Liver (tissue), 9 donors: ENCODE data around the gene CFP. TPM values are rescaled to one million over a fixed set of nuclear protein-coding genes. Genes with fewer than 3 reads are reported as not detected.

Source experiments
- DNase-seq: peaks from one replicate; pipeline ENCODE4 v3.0.0-alpha.2; 2017; ENCODE audit warnings: low spot score
- H3K27ac ChIP-seq, 2 donors: one replicate each; pipeline ENCODE4 v1.7.0; 2013; ENCODE audit warnings: inconsistent platforms in 2 of 2, low read length in 2 of 2, control low read depth in 1 of 2, low read depth in 1 of 2, mild to moderate bottlenecking in 1 of 2
- H3K27me3 ChIP-seq, 4 donors: one replicate each; pipeline versions ENCODE4 v1.6.1 to v1.7.0; 2013; ENCODE audit warnings: low read length in 3 of 4, inconsistent platforms in 1 of 4, mild to moderate bottlenecking in 1 of 4, moderate library complexity in 1 of 4; ENCODE audit not compliant: control insufficient read depth in 4 of 4, insufficient read depth in 4 of 4
- H3K36me3 ChIP-seq, 4 donors: one replicate each; pipeline versions ENCODE4 v1.6.1 to v1.7.0; 2013; ENCODE audit warnings: low read length in 3 of 4, mild to moderate bottlenecking in 3 of 4, low read depth in 1 of 4, moderate library complexity in 1 of 4; ENCODE audit not compliant: control insufficient read depth in 4 of 4, insufficient read depth in 3 of 4
- H3K4me1 ChIP-seq, 4 donors: one replicate each; pipeline versions ENCODE4 v1.6.1 to v1.7.0; 2013; ENCODE audit warnings: low read length in 3 of 4, mild to moderate bottlenecking in 3 of 4, moderate library complexity in 1 of 4; ENCODE audit not compliant: control insufficient read depth in 4 of 4, insufficient read depth in 4 of 4
- H3K4me3 ChIP-seq, 3 donors: one replicate each; pipeline versions ENCODE4 v1.6.1 to v1.7.0; 2013; ENCODE audit warnings: low read length in 3 of 3, control low read depth in 1 of 3, low read depth in 1 of 3, mild to moderate bottlenecking in 1 of 3
- H3K9ac ChIP-seq, 2 donors: one replicate each; pipeline ENCODE4 v1.7.0; 2013; ENCODE audit warnings: low read length in 2 of 2, mild to moderate bottlenecking in 2 of 2, moderate library complexity in 2 of 2, control low read depth in 1 of 2, low read depth in 1 of 2
- H3K9me3 ChIP-seq, 4 donors: one replicate each; pipeline versions ENCODE4 v1.6.1 to v1.7.0; 2013; ENCODE audit warnings: low read length in 3 of 4; ENCODE audit not compliant: control insufficient read depth in 4 of 4
- ATF3 ChIP-seq: IDR thresholded peaks from 2 replicates; pipeline ENCODE4 v1.6.1; 2016; ENCODE audit warnings: antibody characterized with exemption
- CTCF ChIP-seq: fragments of 150-350 bp; IDR thresholded peaks from 2 replicates; pipeline ENCODE4 v1.5.1; 2017; ENCODE audit warnings: improper control_type of control experiment, low read depth, low read length; ENCODE audit not compliant: missing input control
- EGR1 ChIP-seq, 2 donors: IDR thresholded peaks; 2 replicates each; pipeline ENCODE4 v1.6.1; 2016 to 2018; ENCODE audit warnings: antibody characterized with exemption in 2 of 2, low read depth in 2 of 2
- FOXA1 ChIP-seq: IDR thresholded peaks from 2 replicates; pipeline ENCODE4 v1.6.1; 2016; ENCODE audit warnings: antibody characterized with exemption
- GABPA ChIP-seq, 2 donors: IDR thresholded peaks in 1 of 2; conservative IDR thresholded peaks in 1 of 2; 2 replicates each; pipeline ENCODE4 v1.6.1; 2016; ENCODE audit warnings: antibody characterized with exemption in 2 of 2, mild to moderate bottlenecking in 1 of 2, moderate library complexity in 1 of 2
- HNF4G ChIP-seq: IDR thresholded peaks from 2 replicates; pipeline ENCODE4 v1.6.1; 2016; ENCODE audit warnings: antibody characterized with exemption
- JUND ChIP-seq, 2 donors: IDR thresholded peaks; 2 replicates each; pipeline ENCODE4 v1.6.1; 2016; ENCODE audit warnings: antibody characterized with exemption in 2 of 2
- MAX ChIP-seq: IDR thresholded peaks from 2 replicates; pipeline ENCODE4 v1.6.1; 2016; ENCODE audit warnings: antibody characterized with exemption
- NR2F2 ChIP-seq: IDR thresholded peaks from 2 replicates; pipeline ENCODE4 v1.6.1; 2016; ENCODE audit warnings: antibody characterized with exemption
- RAD21 ChIP-seq, 2 donors: IDR thresholded peaks; 2 replicates each; pipeline ENCODE4 v1.6.1; 2016; ENCODE audit warnings: antibody characterized with exemption in 2 of 2, mild to moderate bottlenecking in 2 of 2
- REST ChIP-seq: IDR thresholded peaks from 2 replicates; pipeline ENCODE4 v1.6.1; 2016; ENCODE audit warnings: antibody characterized with exemption, mild to moderate bottlenecking
- SP1 ChIP-seq: IDR thresholded peaks from 2 replicates; pipeline ENCODE4 v1.6.1; 2018; ENCODE audit warnings: antibody characterized with exemption, mild to moderate bottlenecking
- TAF1 ChIP-seq: conservative IDR thresholded peaks from 2 replicates; pipeline ENCODE4 v1.6.1; 2016; ENCODE audit warnings: antibody characterized with exemption, mild to moderate bottlenecking
- YY1 ChIP-seq: IDR thresholded peaks from 2 replicates; pipeline ENCODE4 v1.6.1; 2016; ENCODE audit warnings: antibody characterized with exemption, mild to moderate bottlenecking
- ZBTB33 ChIP-seq: IDR thresholded peaks from 2 replicates; pipeline ENCODE4 v1.6.1; 2016; ENCODE audit warnings: antibody characterized with exemption
- WGBS: extraction: QIAGEN DNeasy Blood & Tissue Kit; methylation state at CpG from one replicate; pipeline ENCODE4 v1.1.7; 2013; 5-methylcytosine and 5-hydroxymethylcytosine counted together
- polyA plus RNA-seq, 2 donors: library from polyadenylated mRNA; stranded (reverse) in 1 of 2; unstranded in 1 of 2; fragments of 200-250 nt in 1 of 2; fragments of >200 nt in 1 of 2; fragmentation: Nextera tagmentation in 1 of 2; extraction: Ambion mirVana in 1 of 2; gene quantifications; one replicate each; pipeline versions ENCODE4 v1.2.1 to v1.2.3, GENCODE V29; 2013 to 2015
- total RNA-seq, 2 donors: library from RNA; depleted of rRNA; stranded (reverse); fragments of >200 nt; gene quantifications; one replicate each; pipeline ENCODE4 v1.2.3, GENCODE V29; 2014
- donor health status: healthy.
- donor health status: healthy.
- donor health status: healthy.
- donor health status: healthy.
- donor health status: healthy.

The CFP gene
- total and polyA plus RNA-seq, 4 donors, result 10.0 to 26.0 (median 16.6) TPM

- WGBS, result 84% methylated on average over 5 of the region's 5 CpGs
- peaks cover 0 to 1% (median 0%) of the 10 kb centered on the region in 4 donors for H3K4me1 ChIP-seq
- H3K4me3 ChIP-seq, result no peak overlapping the region
- H3K27ac ChIP-seq, result no peak overlapping the region
- H3K36me3 ChIP-seq, result no peaks in the 10 kb centered on the region
- no peak for DNase-seq
- TF ChIP-seq MAX (no peak), GABPA (IDR thresholded peaks at IDR 0.05 in 1 of 2, conservative IDR thresholded peaks at IDR 0.05 in 1 of 2) (no peak), JUND (IDR thresholded peaks at IDR 0.05) (no peak), CTCF (no peak), HNF4G (no peak), REST (no peak), ATF3 (no peak), YY1 (no peak), NR2F2 (no peak), RAD21 (IDR thresholded peaks at IDR 0.05) (no peak)
- peaks cover 0 to 3% (median 0%) of the 10 kb centered on the region in 4 donors for H3K27me3 ChIP-seq
- H3K9ac ChIP-seq, result no peak overlapping the region
- no peaks in the 10 kb centered on the region for H3K9me3 ChIP-seq
Observed at GRCh38 chrX:47590984-47591383, 38.7 kb downstream of the CFP start.

GRCh38 chrX:47587906-47588735, 41.6 kb downstream of the CFP start:
- Histone ChIP-seq H3K4me3 (no peak overlapping the region), H3K4me1 (peaks cover 0 to 1% (median 0%) of the 10 kb centered on the region in 4 donors), H3K9ac (no peak overlapping the region), H3K27me3 (no peaks in the 10 kb centered on the region), H3K9me3 (no peaks in the 10 kb centered on the region), H3K36me3 (peaks cover 0 to 2% (median 0%) of the 10 kb centered on the region in 4 donors), H3K27ac (no peak overlapping the region)
- DNase-seq, result no peak
- 82% methylated on average over 16 of the region's 16 CpGs for WGBS
- TF ChIP-seq RAD21 (IDR thresholded peaks at IDR 0.05) (no peak), GABPA (IDR thresholded peaks at IDR 0.05 in 1 of 2, conservative IDR thresholded peaks at IDR 0.05 in 1 of 2) (no peak), HNF4G (no peak), NR2F2 (no peak), FOXA1 (no peak), ATF3 (no peak), CTCF (no peak), ZBTB33 (no peak), REST (no peak), SP1 (no peak), JUND (IDR thresholded peaks at IDR 0.05) (no peak), EGR1 (IDR thresholded peaks at IDR 0.05; ENCODE audit: low read depth in 2 of 2) (no peak), TAF1 (no peak)
